HepG2 (cell line): ENCODE measurements around the gene TADA2B. TPM values are rescaled to one million over a fixed set of nuclear protein-coding genes. Genes with fewer than 3 reads are reported as not detected.

Experiments used
- ATAC-seq: fragments of 200-7000 bp; cut with Tn5 transposase; 3 replicates; pipeline ENCODE4 v1.9.1; 2020; ENCODE audit warnings: mild to moderate bottlenecking, moderate library complexity
- BruUV-seq: library from RNA; stranded (reverse); fragments of 400-500 nt; replicated peaks from 2 replicates; lab custom pipeline; 2021; lab: Mats Ljungman, UMichigan
- CTCF ChIA-PET: fragments of 300-600 bp; formaldehyde crosslinking; extraction: SDS; loops from one replicate; lab custom pipeline; 2021; ENCODE audit warnings: low total read pairs, inconsistent platforms, low intra/inter-chr PET ratio; lab: Yijun Ruan, JAX
- POLR2A ChIA-PET: fragments of 350-600 bp; sonication (Branson Sonifier 250); formaldehyde crosslinking; loops from one replicate; lab custom pipeline; 2020; ENCODE audit warnings: antibody characterized with exemption, inconsistent platforms; lab: Yijun Ruan, JAX
- DNase-seq: peaks from one replicate; pipeline ENCODE4 v3.0.0-alpha.2; 2015; ENCODE audit warnings: low spot score
- FAIRE-seq: peaks from 3 replicates; lab custom pipeline; 2011; peaks lifted over from hg19 to GRCh38; lab: Jason Lieb, UNC
- H2AFZ ChIP-seq: one replicate; pipeline ENCODE4 v1.6.1; 2011; ENCODE audit warnings: low read length, inconsistent platforms
- H3K27ac ChIP-seq: fragments of 300-600 bp; 3 replicates; pipeline ENCODE4 v1.8.0; 2011; ENCODE audit warnings: mixed run types, mild to moderate bottlenecking, mixed read lengths, low read length, inconsistent platforms; ENCODE audit not compliant: insufficient read depth; ENCODE audit errors: extremely low read length
- H3K27me3 ChIP-seq, 2 experiments: fragments of 200-600 bp in 1 of 2; 2 replicates in 1 of 2; 3 replicates in 1 of 2; pipeline versions ENCODE4 v1.6.0 to v1.8.0; 2011; ENCODE audit warnings: low read length in 2 of 2, mild to moderate bottlenecking in 2 of 2, moderate library complexity in 2 of 2, inconsistent platforms in 1 of 2; ENCODE audit not compliant: insufficient read depth in 2 of 2, control insufficient read depth in 1 of 2
- H3K36me3 ChIP-seq, 2 experiments: fragments of 200-600 bp in 1 of 2; replicated peaks in 1 of 2; 2 replicates in 1 of 2; 3 replicates in 1 of 2; pipeline versions ENCODE4 v1.5.1 to v1.8.0; 2011; ENCODE audit warnings: low read length in 2 of 2, inconsistent platforms in 1 of 2; ENCODE audit not compliant: insufficient read depth in 2 of 2, control insufficient read depth in 1 of 2
- H3K4me1 ChIP-seq: 2 replicates; pipeline ENCODE4 v1.5.1; 2012; ENCODE audit warnings: low read length, inconsistent platforms; ENCODE audit not compliant: insufficient read depth
- H3K4me2 ChIP-seq: 2 replicates; pipeline ENCODE4 v1.6.0; 2011; ENCODE audit warnings: low read depth, low read length, inconsistent platforms
- H3K4me3 ChIP-seq, 3 experiments: fragments of 200-600 bp in 1 of 3; sonication (generic), shearing (Covaris generic) in 1 of 3; replicated peaks in 1 of 3; 2 replicates each; pipeline ENCODE4 v1.5.1; 2011 to 2016; ENCODE audit warnings: low read length in 3 of 3, inconsistent platforms in 2 of 3, low read depth in 2 of 3, mild to moderate bottlenecking in 2 of 3, control low read depth in 1 of 3, mixed read lengths in 1 of 3; ENCODE audit not compliant: insufficient read depth in 1 of 3
- H3K79me2 ChIP-seq: one replicate; pipeline ENCODE4 v1.6.1; 2011; ENCODE audit warnings: low read length, inconsistent platforms; ENCODE audit not compliant: insufficient read depth
- H3K9ac ChIP-seq: 2 replicates; pipeline ENCODE4 v1.6.0; 2011; ENCODE audit warnings: mild to moderate bottlenecking, low read depth, low read length, inconsistent platforms; ENCODE audit not compliant: insufficient read depth
- H3K9me3 ChIP-seq: 2 replicates; pipeline ENCODE4 v1.5.1; 2012; ENCODE audit warnings: mild to moderate bottlenecking, low read length
- H4K20me1 ChIP-seq: 2 replicates; pipeline ENCODE4 v1.6.0; 2011; ENCODE audit warnings: inconsistent platforms, mild to moderate bottlenecking, low read length, moderate library complexity; ENCODE audit not compliant: insufficient read depth
- ARNT2 ChIP-seq: sonication (generic); formaldehyde crosslinking; IDR thresholded peaks from 2 replicates; pipeline ENCODE4 v1.8.0; 2022; ENCODE audit warnings: mild to moderate bottlenecking, low read depth, missing genetic modification reagents, moderate library complexity
- KIAA2018 ChIP-seq: sonication (generic); formaldehyde crosslinking; IDR thresholded peaks from 2 replicates; pipeline ENCODE4 v1.5.0; 2020; ENCODE audit warnings: mild to moderate bottlenecking, missing genetic modification reagents, borderline replicate concordance
- MED8 ChIP-seq: sonication (generic); formaldehyde crosslinking; IDR thresholded peaks from 2 replicates; pipeline ENCODE4 v1.8.1; 2023; ENCODE audit warnings: mild to moderate bottlenecking, missing genetic modification reagents; ENCODE audit not compliant: insufficient replicate concordance
- PBX3 ChIP-seq: sonication (generic); formaldehyde crosslinking; IDR thresholded peaks from 2 replicates; pipeline ENCODE4 v1.8.1; 2023; ENCODE audit warnings: missing genetic modification reagents, inconsistent platforms, borderline replicate concordance
- PCBP2 ChIP-seq: fragments of 200-400 bp; formaldehyde crosslinking; optimal IDR thresholded peaks from 2 replicates; pipeline ENCODE3; 2018; ENCODE audit warnings: low read length, low read depth; ENCODE audit not compliant: poor library complexity, severe bottlenecking
- XRCC5 ChIP-seq: fragments of 200-400 bp; formaldehyde crosslinking; optimal IDR thresholded peaks from 2 replicates; pipeline ENCODE3; 2017; ENCODE audit warnings: mild to moderate bottlenecking, low read length
- ZFP37 ChIP-seq: sonication (generic); formaldehyde crosslinking; IDR thresholded peaks from 2 replicates; pipeline ENCODE4 v1.4.0; 2020; ENCODE audit warnings: missing genetic modification reagents, borderline replicate concordance
- ZNF709 ChIP-seq: sonication (generic); formaldehyde crosslinking; IDR thresholded peaks from 2 replicates; pipeline ENCODE4 v1.5.0; 2020; ENCODE audit warnings: mild to moderate bottlenecking, missing genetic modification reagents
- WGBS: methylation state at CpG from one replicate; pipeline ENCODE4 v1.1.6; 2017; ENCODE audit warnings: low lambda C conversion rate; 5-methylcytosine and 5-hydroxymethylcytosine counted together
- in situ Hi-C: cut with HindIII; loops from 2 replicates; pipeline ENCODE4 v1.10.0; 2017; ENCODE audit warnings: low pct_unique_long_range_greater_than_20kb; ENCODE audit not compliant: extremely low pct_ligation_motif_present
- intact Hi-C: fragments of 100-400 bp; cut with micrococcal nuclease; formaldehyde crosslinking; loops from one replicate; pipeline ENCODE4 v1.10.0; 2022; ENCODE audit not compliant: unreplicated experiment
- polyA plus RNA-seq, 8 experiments: library from polyadenylated mRNA; depleted of rRNA in 3 of 8; stranded (reverse) in 7 of 8; unstranded in 1 of 8; fragments of >200 nt; fragmentation: Illumina TruSeq in 4 of 8; extraction: Trizol in 4 of 8; gene quantifications; 2 replicates each; pipeline versions ENCODE4 v1.2.1 to v1.2.3, GENCODE V29; 2011 to 2016; ENCODE audit warnings: low read depth in 4 of 8, missing spikeins in 1 of 8, mixed read lengths in 1 of 8; ENCODE audit not compliant: insufficient read depth in 1 of 8
- total RNA-seq, 5 experiments: library from RNA; depleted of rRNA; stranded (reverse); fragments of >200 nt; fragmentation: Illumina TruSeq; extraction: Trizol; gene quantifications; 2 replicates each; pipeline ENCODE4 v1.2.3, GENCODE V29; 2016; ENCODE audit warnings: low read depth in 1 of 5

TADA2B gene
- total and polyA plus RNA-seq, 2 of the 13 experiments (the other 11 are each of a cell fraction or from before 2014, with no cell fraction given), result 4.6 to 8.9 TPM

GRCh38 chr4:7016086-7016485 lies 27.1 kb upstream of the TADA2B start:
- WGBS, result 81% methylated on average over 6 of the region's 11 CpGs
- FAIRE-seq (no peak), ATAC-seq (no peak), DNase-seq (no peak)
- no peak overlapping the region for H2AFZ ChIP-seq
- H4K20me1 ChIP-seq, result no peaks in the 10 kb centered on the region
- ChIA-PET POLR2A (no interaction called here), CTCF (no interaction called here)
- H3K9me3 ChIP-seq, result no peaks in the 10 kb centered on the region
- in situ Hi-C loops (no loop called here), intact Hi-C loops (no loop called here)
- H3K36me3 ChIP-seq, result peaks cover 21 to 74% of the 10 kb centered on the region in 2 experiments; a peak in 4 of 5 replicates
- H3K27me3 ChIP-seq, result no peaks in the 10 kb centered on the region
- no peak overlapping the region for H3K9ac ChIP-seq
- H3K27ac ChIP-seq, result no peak overlapping the region
- H3K4me2 ChIP-seq, result no peak overlapping the region
- H3K4me1 ChIP-seq, result peaks cover 8% of the 10 kb centered on the region
- no peaks in the 10 kb centered on the region for H3K79me2 ChIP-seq
- BruUV-seq, result no TSS peak
- TF ChIP-seq MED8 (CRISPR knock-in tag), result no peak
- no peak for TF ChIP-seq ZFP37
- TF ChIP-seq ARNT2 (CRISPR knock-in tag), result no peak
- TF ChIP-seq XRCC5, result no peak
- TF ChIP-seq PBX3 (CRISPR knock-in tag), result no peak
- TF ChIP-seq KIAA2018 (CRISPR knock-in tag), result no peak
- TF ChIP-seq PCBP2, result no peak
- no peak for TF ChIP-seq ZNF709 (CRISPR knock-in tag)
- H3K4me3 ChIP-seq, result no peak overlapping the region
